GM21619 (cell line): Measurements from ENCODE around the gene ANGPTL2.

Experiments
- ATAC-seq: cut with Tn5 transposase; IDR thresholded peaks from one replicate; pipeline ENCODE4 v1.9.1; 2021; ENCODE audit not compliant: unreplicated experiment

Gene ANGPTL2

DNA sequence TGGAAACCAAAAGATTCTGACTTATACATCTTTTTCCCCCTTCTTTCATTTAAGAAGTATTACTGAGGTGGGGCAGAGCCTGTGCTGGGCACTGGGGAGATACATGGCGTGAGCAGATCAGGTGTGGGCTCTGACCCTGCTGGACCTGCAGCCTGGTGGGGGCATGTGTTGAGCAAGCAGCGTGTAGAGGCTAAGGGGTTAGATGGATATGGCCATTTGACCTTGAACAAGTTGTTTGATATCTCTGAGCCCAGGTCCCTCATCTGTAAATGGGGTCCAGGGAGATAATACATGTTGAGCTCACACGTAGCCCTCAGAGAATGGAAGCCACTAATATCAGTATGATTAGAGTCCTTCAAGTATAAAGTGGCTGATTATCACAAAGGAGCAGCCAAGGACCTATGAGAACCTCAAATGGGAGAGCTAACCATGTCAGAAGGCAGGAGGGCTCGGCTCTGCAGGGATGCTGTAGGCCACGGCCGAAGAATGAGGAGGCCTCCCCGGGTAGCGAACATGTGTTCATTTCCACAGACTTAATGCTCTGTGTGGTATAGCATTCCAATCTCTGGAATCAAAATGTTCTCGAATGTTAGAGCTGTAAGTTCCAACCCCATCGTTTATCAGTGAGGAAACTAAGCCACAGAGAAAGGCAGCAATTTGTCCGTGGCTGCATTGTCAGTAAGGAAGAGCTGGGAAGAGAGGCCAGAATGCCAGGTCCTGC is 15.4 kb upstream of the ANGPTL2 start:
- ATAC-seq, result no peak

GRCh38 chr9:127136880-127137639 is 14.6 kb upstream of the ANGPTL2 start:
- no peak for ATAC-seq

DNA sequence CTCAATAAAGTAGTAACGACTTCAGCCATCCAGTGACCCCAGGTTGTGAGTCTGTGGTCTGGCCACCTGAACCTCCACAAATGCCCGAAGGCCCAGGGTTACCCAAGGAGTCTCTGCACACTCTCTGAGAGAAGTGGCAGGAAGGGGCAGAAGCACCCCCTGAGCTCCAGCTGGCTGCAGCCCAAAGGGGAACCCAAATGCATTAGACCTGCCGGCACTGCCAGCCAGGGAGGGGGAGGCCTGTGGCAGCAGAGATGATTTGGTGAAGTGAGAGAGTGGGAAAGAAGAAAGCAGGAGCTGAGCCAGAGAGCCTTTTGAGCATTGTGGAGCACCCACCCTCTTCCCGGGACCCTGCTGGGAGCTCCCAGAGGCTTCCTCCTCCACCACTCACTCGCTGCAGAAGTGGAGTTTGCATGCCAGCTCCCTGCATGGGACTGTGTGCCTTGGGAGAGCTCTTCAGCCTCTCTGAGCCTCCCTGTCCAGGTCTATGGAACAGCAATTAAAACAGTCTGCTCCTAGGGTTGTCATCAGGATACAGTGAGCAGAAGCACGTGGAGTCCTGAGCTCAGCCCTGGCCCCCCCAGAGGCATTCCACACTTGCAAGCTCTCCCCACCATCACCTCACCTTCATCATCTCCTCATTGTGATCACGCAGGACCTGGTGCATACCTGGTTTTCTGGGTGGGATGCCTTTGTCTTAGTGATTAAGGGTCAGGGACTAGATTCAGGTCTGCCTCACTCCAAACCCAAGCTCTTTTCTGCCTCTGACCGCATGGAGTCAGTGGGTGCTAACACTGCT is 13.8 kb upstream of the ANGPTL2 start:
- no peak for ATAC-seq

DNA sequence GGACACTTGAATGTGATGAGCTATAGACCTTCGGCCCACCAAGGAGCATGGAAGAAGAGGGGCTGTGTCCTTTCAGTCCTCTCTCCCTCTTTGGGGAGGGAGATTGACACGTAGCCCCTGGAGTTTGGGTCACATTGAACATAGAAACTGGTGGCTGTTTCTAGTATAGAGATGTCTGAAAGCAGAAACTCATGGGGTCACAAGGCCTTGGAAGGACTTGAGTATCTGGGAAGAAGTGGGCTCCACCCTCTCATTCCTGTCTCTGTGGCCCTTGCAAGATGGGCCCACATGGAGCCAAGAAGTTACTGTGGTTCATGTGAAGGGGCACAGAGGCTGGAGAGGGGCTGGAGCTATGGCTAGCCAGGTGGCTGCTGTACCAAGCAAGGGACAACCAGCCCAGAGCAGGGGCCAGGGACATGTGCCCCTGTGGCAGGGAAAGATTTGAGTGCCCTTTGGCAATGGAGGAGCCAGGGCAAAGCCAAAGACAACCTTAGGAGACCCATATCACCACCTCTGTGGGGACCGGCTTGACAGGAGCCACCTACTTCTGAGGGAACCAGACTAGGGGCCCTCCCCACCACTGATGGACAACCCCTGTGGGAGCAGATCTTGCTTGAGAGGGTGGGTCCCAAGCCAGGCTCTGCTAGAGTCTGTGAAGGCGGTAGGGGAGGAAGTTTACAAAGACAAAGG is 12.8 kb upstream of the ANGPTL2 start:
- no peak for ATAC-seq

GRCh38 chr9:127133739-127134167 is 11.3 kb upstream of the ANGPTL2 start:
- no peak for ATAC-seq

GRCh38 chr9:127132921-127133647 is 10.6 kb upstream of the ANGPTL2 start:
- no peak for ATAC-seq

DNA sequence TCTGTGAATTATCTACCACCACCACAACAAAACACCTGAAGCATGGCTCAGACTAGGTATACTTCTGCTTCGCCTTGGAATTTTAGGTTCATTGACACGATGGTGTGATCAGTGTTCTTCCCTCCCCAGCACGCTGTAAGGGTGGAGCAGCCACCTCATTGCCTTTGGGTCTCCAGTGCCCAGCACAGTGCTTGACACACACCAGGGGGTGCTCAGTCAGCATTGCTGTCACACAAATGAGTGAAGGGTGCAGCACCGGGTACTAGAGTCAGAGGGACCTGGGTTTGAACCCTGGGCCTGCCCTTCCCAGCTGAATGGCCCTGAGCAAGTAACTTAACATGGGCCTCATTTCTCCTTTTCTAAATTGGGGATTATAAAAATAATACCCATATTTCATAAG is 9.9 kb upstream of the ANGPTL2 start:
- ATAC-seq, result no peak

- no peak for ATAC-seq
These were observed 9.4 kb upstream of the ANGPTL2 start for GRCh38 chr9:127131871-127132270.

DNA sequence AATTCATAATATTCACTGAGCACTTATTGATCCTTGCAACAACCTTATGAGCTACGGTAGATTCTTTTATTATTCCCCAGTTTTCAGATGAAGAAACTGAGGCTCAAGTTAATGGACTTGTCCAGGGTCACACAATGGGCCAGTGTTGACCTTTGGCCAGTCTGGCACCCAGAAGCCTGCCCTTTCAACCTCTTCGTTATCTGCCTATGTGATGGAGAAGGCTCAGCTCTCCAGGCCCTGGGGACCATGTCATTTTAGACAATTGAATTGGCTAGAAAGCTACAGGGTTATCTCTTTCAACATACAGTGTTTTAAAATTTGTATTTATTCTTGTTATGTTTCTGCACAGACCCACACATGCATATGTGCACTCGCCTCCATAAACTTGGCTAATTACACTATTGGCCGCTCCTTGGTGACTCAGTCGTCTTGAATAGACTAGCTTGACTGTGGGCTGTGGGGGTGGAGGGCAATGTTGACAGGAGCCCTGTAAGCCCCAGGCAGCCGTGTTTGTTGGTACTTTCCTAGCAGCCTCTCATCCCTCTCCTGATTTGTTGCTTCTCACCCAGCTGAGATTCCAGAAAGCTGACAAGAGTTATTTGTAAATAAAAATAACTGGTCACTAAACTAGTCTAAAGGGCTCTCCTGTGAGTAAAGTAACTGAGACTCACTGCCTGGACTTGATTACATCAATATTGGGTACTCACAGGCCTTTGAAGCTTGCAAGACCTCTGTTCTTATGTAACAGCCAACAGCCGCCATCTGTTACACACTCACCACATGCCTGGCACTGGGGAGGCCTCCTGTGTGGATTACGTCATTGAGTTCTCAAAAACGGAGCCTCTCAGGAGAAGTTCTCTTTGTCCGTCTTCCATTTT is 8.5 kb upstream of the ANGPTL2 start:
- no peak for ATAC-seq

- ATAC-seq, result no peak
These were observed 7.8 kb upstream of the ANGPTL2 start for GRCh38 chr9:127130235-127130634.

DNA sequence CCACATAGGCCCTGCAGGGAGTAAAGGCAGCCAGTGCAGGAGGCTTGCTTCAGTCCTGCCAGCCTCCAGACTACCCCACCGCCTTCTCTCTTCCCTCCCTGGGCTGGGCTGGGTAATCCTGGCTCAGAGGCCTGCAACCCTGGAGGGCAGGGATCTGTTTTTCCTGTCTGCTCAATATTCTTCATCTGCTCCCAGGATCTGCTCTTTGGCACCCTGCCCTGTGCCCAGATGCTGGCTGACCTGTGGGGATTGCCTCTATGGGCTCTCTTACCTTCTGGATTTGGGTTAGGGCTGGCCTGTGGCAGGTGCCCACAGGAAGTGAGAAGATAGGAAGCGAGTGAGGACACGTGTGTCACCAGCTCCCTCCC is 7.3 kb upstream of the ANGPTL2 start:
- no peak for ATAC-seq

DNA sequence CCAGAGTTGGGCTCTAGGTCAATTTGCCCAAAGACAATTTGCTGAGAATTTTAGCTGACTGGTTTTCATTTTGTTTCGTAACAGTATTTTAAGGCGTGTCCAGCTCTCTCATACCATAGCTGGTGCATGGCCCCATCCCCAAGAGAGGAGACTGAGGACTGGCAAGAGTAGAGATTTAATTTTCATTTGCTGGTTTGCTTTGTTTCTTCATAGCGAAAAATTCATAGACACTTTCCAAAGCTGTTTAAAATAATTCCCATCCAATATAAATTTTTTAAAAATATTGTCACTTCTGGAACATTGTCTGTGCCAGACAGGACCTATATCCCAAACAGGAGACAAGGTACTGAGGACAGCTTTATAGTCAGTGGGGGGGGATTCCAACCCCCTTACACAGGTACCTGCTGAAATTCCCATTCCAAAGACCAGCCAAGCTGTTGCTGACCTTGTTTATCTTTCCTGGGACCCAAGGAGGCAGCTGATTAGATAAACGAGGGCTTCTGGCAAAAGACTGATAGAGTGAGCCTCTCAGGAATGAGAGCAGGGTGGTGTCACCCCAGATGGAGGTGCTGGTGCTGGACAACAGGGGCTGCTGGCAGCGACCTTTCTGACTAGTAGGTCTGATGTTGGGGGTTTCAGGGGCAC is 6.8 kb upstream of the ANGPTL2 start:
- no peak for ATAC-seq

DNA sequence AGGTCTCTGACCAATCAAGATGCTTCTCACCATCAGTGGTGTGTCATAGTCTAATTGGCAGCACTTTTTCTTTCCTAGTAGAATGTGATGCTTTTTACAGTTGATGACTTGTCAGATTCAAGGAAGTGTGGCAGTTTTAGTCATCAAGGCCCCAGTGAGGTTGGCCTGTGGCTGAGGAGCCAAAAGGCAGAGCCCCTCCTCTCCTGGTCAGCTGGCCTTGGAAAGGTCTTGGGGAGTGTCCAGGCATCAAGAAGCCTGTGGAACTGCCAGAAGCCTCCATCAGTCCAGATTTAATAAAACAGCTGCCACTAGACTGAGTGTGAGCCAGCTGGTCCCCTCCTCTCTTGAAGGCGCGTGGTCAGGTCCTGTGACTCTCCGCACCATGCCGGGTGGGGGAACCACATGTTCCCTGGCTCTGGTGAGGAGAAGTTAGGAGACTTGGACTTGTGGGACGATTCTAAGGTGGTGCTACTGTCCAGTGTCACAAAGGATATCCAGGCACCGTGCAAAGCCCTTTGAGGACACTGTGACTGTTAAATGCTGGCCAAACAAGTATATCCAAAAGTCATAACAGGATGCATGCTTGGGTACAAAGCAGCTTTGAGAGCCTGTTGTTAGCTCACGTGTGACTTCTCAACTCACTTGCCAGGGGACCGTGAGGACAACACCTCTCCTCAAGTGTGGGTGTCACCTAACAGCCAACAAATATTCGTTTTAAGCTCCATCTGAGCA is 6.1 kb upstream of the ANGPTL2 start:
- ATAC-seq, result no peak

- no peak for ATAC-seq
These were observed 4.5 kb upstream of the ANGPTL2 start for GRCh38 chr9:127126971-127127370.

GRCh38 chr9:127124792-127125191 is 2.4 kb upstream of the ANGPTL2 start:
- ATAC-seq, result no peak

DNA sequence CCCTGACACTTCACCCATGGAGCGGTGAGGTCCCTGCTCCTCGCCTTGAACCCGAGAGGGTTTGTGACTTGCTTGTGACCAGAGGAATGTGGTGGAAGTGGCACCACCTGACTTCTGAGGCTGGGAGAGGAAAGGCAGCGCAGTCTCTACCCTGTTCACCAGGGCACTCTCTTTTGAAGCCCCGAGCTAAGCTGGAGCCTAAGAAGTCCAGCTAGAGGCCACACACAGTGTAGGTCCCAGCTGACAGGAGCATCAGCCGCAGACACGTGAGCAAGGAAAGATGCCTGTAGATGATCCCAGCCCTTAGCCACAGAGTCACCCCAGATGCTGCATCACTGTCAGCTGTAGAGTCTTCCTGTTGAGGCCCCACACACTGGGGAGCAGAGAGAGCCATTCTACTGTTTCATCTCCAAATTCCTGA is 1.7 kb upstream of the ANGPTL2 start:
- ATAC-seq, result no peak

DNA sequence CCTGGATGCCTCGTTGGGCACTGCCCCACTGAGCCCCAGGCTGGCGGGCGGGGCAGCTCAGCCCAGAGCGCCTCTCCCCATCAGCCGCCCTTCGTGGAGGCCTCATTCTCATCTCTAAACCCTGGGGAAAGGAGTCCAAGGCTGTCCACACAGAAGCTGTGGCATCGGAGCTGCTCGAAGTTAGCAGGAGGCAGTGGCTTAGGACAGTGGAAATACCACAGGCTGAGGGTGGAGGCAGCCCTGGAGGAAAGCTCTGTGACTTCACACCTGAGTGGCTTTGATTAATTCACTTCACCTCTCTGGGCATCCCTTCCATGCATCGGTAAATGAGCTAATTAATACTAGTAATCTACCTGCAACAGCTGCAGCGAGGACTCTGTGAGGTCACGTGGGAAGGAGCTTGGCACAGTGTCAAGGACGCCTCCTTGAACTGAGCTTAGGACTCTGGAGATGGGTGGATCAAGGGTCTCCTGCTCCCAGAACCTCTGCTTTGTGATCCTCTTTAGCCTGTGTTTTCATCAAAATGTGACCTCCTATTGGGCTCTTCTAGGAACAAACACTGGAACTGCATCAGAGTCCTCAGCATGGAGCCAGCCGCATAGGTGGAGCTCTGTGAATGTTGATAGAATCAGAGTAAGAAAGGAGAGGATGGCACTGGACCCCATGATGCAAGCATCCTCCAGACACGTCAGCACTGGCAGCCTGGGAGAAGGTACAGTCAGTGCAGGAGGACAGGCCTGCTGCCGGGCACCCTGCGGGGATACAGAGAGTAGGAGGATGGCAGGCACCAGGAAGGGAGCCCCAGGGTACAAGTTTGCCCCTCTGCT is 842 bp upstream of the ANGPTL2 start:
- ATAC-seq, result no peak
